Kasumi-1 (cell line): ENCODE data around the gene TARS3.
"Not testable (repeated sequence)": the region's sequence is repeated elsewhere in the genome, so short reads cannot be mapped to it uniquely, and the experiment has no call there.

Experiments
- DNase-seq, 2 experiments: peaks; one replicate each; lab custom pipeline; 2025; lab: John Stamatoyannopoulos, UW

The TARS3 gene

DNA sequence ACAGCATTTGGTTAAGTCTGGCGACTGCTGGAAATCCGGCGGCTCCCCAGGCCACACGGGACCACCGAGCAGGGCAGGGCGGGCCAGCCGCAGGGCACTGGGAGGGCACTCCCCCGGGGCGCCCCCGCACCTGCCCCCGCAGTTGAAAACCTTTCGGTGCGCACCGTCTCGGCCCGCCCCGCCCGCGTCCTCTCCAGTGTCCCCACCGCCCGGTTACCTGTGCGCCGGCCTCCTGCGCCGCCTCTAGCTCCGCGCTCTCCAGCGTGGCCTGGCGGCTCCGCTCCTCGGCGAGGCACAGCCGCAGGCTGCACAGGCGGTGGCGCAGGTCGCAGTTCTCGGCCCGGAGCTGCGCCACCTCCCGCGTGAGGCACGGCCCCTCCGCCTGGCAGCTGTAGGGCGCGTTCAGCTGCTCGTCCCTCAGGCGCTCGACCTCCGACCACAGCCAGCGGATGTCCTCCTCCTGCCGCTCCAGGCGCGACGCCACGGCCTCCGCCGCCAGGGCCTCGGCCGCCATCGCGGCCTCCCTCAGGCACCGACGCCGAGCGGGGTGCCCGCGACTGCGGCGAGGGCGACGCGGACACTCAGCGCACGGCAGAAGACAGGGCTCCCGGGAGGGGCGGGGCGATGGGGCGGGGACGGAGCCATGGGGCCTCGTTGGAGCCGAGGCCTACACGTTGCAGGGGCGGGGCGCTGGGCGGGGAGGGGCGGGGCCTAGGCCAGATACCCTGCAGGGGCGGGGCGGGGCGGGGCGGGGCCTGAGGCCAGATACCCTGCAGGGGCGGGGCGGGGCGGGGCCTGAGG is at the start of gene TARS3:
TSS of gene TARS3 (minus strand) at position 600 of the 801 bp plus-strand sequence. CDS start at position 514, 86 bp downstream.
- DNase-seq = peak; percentile 80 to 85

DNA sequence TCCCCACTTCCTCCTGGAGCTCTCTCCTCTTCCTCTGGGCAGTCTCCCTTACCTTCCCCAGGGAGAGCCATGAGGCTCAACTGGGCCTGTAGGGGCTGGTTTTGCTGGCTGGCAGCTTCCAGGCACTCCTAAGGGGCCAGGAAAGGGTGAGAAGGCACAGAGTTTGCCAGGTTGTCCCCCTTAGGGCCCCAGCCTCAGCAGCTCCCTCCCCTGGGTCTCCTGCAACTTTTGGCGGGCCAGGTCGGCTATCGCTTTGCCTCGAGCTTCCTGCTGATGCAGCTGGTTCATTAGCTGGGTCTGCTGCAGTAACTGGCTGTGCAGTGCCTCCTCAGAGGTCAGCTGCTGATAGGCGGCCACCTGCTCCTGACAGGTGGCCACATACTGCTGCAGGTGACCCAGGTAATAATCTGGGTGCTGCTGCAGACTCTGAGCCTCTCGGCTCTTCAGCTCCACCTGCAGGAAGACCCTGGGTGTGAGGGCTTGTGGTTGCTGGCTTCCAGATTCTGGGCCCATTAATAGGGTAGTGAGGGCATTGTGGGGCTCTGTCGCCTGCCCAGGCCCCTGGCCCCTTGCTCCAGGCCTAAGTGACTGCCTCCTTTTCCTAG is 49.3 kb upstream of the TARS3 start:
- no peak for DNase-seq

DNA sequence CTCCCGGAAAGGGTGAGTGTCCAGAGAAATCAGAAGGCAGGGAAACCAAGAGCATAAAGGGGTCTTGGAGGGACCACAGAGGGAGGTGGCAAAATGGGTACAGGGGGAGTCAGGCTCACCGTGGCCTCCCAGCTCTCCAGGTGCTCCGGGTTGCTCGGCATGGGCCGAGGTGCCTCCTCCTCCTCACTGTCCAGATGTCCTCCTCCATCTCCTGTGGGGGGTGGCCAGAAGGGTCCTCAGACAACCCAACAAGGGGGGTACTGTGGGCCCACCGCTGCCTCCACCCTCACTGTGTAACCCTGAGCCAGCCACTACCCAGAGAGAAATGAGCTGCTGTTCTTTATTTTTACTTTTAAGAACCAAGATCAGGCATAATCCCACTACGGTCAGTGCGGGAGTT is 48.6 kb upstream of the TARS3 start:
- no peak for DNase-seq

- DNase-seq = not testable (repeated sequence)
These were observed 42.9 kb upstream of the TARS3 start for GRCh38 chr15:101767083-101767640.

GRCh38 chr15:101765772-101766456 is 41.6 kb upstream of the TARS3 start:
- DNase-seq = no peak

GRCh38 chr15:101765340-101765671 is 41.0 kb upstream of the TARS3 start:
- DNase-seq = not testable (repeated sequence)

DNA sequence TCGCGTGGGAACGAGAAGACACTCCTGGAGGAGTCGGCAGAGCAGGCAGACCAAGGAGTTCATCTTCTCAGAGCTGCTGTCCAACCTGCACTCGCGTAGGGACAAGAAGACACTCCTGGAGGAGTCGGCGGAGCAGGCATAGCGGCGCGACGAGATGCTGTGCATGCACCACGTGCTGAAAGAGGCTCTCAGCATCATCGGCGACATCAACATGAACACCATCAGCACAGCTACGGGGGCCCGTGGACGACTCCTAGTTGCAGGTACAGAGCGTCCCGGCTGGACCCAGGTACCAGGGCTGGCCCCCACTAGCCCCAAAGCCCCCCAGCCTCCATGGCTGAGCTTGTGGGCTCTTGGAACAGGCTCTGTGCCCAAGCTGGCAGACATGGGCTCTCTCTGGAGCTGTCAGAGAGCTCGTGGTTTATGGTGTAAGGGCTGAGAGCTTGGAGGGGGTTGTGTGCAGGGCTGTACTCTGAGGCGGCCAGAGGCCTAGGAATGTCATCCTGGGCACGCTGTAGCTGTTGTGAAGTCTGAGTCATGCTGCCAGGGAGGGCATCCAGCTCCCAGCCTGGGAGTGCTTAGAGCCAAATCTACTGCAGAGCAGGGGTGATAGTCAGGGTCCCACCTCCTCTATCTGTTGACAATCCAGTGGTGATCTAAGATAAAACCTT is 40.5 kb upstream of the TARS3 start:
- not testable (repeated sequence) for DNase-seq

GRCh38 chr15:101746716-101747082 is 22.4 kb upstream of the TARS3 start:
- not testable (repeated sequence) for DNase-seq

GRCh38 chr15:101734837-101735236 is 10.6 kb upstream of the TARS3 start:
- DNase-seq = not testable (repeated sequence)

GRCh38 chr15:101733545-101733944 is 9.3 kb upstream of the TARS3 start:
- no peak for DNase-seq

- no peak for DNase-seq
These were observed 8.5 kb upstream of the TARS3 start for GRCh38 chr15:101732772-101733171.

DNA sequence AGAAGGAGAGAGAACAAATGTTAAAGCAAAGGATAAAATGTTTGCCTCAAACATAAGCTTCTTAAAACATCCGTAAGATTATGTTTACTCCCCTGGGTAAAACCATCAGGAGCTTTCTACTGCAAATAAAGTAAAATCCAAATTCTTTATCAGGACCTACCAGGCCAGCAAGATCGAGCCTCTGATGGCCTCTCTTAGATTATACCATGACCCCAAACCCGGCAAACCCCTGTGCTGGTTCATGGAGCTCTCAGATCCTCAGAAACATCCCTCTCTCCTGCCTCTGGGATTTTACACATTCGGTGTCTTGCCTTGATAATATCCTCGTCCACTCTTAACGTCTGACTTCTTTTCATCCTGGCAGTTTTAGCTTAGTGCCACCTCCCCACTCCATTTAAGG is 7.5 kb upstream of the TARS3 start:
- DNase-seq = no peak

- no peak for DNase-seq
These were observed 2.9 kb upstream of the TARS3 start for GRCh38 chr15:101727186-101727585.

DNA sequence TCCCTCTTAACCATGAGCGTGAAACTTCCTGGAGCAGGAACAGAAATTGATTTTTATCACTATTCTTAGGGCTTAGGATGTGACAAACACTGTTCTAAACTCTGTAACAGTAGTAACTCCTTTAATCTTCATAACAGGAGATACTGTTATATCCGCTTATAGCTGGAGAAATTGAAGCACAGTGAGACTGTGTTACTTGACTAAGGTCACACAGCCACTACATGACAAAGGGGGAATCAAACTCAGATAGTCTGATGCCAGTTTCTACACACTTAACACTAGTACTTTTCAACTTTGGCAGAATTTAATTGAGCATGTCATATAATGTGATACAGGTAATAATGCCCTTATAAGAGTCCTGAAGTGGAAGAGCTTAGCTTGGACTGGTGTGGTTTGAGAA is 800 bp upstream of the TARS3 start:
- DNase-seq = no peak

DNA sequence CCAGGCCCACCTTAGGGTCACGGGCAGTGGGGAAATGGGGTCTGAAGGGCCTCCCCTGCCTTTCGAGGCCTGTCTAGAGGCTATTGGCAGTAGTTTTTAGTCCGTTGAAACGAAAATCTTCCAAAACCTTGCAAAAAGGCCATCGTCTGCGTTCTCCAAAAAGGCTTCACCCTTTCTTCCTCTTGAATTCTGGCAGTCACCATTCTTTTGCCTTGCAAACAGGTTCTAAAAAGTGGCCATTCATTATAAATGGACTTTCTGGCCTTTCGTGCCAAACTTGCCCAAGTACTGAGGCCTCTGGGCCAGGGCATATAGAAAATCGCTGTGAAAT is 367 bp upstream of the TARS3 start:
- peak in 1 of 2 experiments; percentile 58 for DNase-seq

DNA sequence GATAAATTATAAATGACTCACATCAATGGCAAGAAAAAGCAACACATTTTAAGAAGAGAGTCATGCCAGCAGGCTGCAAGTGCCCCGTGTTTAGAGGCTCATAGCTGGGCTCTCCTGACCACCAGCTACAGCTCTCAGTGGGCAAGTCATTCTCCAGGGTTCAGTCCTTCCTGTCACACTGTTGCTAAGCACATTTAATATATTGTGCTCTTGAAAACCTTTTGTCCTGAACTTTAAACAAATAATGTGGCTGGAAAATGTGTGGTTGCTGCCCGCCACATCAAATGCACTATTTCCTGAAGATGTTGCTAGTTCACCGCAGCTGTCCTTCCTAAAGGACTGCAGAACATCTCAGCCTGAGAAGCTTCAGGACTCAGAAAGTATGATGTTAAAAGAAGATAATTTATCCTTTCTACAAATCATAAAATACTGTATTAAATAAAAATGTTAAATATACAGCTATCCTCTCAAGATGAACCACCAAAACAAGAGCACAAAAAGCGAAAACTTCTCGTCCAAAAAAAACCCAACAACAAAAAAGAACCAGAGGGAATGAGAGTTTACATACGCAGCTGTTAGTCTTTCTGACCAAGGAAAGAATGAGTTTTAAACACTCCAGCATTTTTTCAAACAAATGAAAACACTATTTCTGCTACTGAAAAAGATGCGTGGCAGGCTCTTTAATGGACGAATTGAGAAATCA is 951 bp downstream of the TARS3 start:
- peak; percentile 41 to 46 for DNase-seq

GRCh38 chr15:101718896-101719295 is 5.4 kb downstream of the TARS3 start:
- no peak for DNase-seq

DNA sequence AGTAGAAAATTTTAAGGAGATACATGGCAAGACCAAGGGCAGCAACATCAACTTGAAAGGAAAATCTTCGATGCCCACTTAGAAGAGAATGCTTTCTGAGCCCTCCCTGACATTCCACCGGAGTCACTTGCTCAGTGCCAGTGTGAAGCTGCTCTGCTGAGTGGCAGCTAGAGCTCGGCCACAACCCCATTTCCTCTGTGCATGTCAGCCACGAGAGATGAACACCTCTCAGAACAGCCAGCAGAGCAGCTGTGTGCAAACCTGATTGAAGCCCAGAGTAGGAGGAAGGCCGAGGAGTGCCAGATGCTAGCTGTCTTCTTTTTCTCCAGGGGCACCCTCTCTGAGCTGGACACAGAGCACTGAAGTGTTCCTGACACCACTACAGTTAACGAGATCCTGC is 12.2 kb downstream of the TARS3 start:
- no peak for DNase-seq

DNA sequence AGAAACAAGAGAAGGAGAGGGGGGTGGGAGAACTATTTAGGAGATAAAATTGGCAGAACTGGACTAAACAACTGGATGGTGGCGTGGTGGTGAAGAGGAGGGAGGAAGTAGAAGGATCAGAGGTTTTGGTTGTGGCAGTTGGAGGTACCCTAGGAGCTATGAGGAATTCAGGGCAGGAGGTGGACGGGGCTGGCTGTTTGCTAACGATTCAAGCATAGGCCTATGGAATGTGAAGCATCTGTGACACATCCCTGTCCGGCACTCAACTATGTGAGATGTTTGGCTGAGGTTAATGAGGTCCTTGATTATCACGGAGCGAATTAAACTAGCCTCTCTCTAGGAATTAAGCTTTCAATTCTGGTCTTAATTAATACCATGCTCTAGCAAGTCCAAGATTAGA is 13.5 kb downstream of the TARS3 start:
- DNase-seq = no peak

DNA sequence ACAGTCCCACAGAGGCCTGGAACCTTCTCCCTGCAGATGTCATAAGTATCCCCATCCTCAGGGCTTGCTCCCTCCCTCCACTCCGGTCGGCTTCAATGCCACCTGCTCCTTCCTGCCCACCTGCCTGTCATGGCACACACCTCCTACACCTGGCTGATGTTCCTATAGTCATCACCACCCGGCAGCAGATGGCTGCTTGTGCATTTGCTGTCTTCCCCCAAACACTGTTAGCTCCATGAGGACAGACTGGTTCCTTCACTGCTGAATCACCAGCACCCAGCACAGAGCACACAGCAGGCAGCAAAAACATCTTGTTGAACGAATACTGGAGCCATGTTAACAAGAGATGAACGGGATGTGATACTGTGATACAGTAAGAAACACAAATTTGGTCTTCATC is 14.8 kb downstream of the TARS3 start:
- DNase-seq = no peak

DNA sequence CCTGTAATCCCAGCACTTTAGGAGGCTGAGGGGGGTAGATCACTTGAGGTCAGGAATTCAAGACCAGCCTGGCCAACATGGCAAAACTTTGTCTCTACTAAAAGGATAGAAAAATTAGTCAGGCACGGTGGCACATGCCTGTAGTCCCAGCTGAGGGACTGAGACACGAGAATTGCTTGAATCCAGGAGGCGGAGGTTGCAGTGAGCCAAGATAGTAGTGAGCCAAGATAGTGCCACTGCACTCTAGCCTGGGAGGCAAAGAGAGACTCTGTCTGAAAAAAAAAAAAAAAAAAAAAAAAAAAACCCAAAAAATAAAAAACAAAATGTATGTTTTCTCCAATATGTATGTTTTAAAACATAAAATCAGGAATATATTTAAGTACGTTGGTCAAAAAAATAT is 16.3 kb downstream of the TARS3 start:
- DNase-seq = no peak

DNA sequence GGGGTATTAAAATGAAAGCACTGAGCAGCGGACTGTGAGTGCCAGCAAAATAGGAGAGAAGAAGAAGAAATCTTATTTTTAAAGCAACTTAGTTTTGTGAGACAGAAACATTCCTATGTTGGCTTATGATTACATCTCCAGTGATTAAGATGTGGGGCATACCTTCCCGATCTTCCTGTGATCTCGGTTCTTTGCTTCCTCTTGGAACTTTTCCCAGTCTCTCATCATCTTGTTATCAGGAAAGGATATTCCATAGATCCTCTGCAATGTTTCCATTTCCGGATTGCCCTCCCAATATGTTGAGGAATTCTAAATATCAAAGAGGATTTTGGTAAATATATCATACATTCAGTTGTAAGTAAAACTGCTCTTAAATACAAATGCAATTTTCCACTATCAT is 22.2 kb downstream of the TARS3 start:
- no peak for DNase-seq
